ENCODE results near the gene ABHD5.
"Not testable (repeated sequence)": the region's sequence is repeated elsewhere in the genome, so short reads cannot be mapped to it uniquely, and the experiment has no call there.

Gene ABHD5

DNA sequence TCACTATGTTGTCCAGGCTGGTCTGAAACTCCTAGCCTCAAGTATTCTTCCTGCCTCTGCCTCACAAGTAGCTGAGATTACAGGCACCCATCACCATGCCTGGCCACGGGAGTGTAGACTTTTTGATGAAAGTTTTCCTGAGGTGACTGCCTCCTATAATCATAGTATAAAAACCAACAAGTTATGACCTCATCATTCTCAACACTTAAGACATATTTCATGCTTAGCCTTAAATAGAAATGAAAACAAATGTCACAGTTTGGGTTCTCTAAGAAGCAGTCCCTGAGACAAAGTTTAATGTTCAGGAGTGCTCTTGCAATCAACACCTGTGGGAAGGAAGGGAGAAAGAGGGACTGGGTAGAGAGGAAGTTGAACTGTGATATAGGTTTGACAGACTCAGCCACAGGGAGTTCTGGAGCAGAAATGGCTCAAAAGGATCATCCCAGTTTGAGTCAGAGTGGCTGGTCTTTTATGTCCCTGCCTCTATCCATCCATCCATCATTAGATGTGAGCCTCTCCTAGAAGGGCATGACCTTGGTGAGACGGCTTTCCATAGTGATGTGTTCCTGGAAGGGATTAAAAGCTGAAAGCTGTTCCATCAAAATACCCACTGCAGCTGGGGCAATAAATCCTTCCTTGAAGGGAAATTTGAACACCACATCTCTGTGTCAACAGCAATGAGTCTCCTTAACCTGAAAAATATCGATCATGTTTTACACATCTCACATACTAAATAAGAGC is 16.2 kb upstream of the ABHD5 start:
- TF ChIP-seq CTCF (IDR thresholded peaks at IDR 0.05; ENCODE audit: low read length) (no peak), EZH2phosphoT487 (IDR thresholded peaks at IDR 0.05; ENCODE audit: low read length) (no peak), EZH2 (optimal IDR thresholded peaks at IDR 0.05; ENCODE audit: low read depth, low read length) (no peak)
- H3K79me2 ChIP-seq (ENCODE audit: low read length): no peaks in the 10 kb centered on the region
- no peak overlapping the region for H3K4me2 ChIP-seq (ENCODE audit: low read depth, low read length)
- H4K20me1 ChIP-seq (ENCODE audit: insufficient read depth, low read length): no peaks in the 10 kb centered on the region
- H3F3A ChIP-seq (ENCODE audit: insufficient read depth, low read length): no peaks in the 10 kb centered on the region
- no peak for DNase-seq
- H3K4me3 ChIP-seq (ENCODE audit: low read length): no peak overlapping the region
- H3K9me3 ChIP-seq (replicated peaks; ENCODE audit: insufficient read depth, low read length): no peaks in the 10 kb centered on the region
- H2AFZ ChIP-seq (ENCODE audit: low read length): no peak overlapping the region
- H3K36me3 ChIP-seq (replicated peaks; ENCODE audit: insufficient read depth, low read length): no peaks in the 10 kb centered on the region
- H3K9me2 ChIP-seq (replicated peaks; ENCODE audit: insufficient read depth, low read length): no peaks in the 10 kb centered on the region
- H3K27ac ChIP-seq (ENCODE audit: low read length): no peak overlapping the region
- no peaks in the 10 kb centered on the region for H3K27me3 ChIP-seq (replicated peaks; ENCODE audit: insufficient read depth, low read length)
- H3K9ac ChIP-seq (ENCODE audit: low read length): no peak overlapping the region
- H3K4me1 ChIP-seq (ENCODE audit: low read length): no peaks in the 10 kb centered on the region

GRCh38 chr3:43675593-43675992 is 15.1 kb upstream of the ABHD5 start:
- no peaks in the 10 kb centered on the region for H4K20me1 ChIP-seq (ENCODE audit: insufficient read depth, low read length)
- TF ChIP-seq EZH2phosphoT487 (IDR thresholded peaks at IDR 0.05; ENCODE audit: low read length): no peak
- no peak for TF ChIP-seq CTCF (IDR thresholded peaks at IDR 0.05; ENCODE audit: low read length)
- no peak for TF ChIP-seq EZH2 (optimal IDR thresholded peaks at IDR 0.05; ENCODE audit: low read depth, low read length)
- no peak for DNase-seq

DNA sequence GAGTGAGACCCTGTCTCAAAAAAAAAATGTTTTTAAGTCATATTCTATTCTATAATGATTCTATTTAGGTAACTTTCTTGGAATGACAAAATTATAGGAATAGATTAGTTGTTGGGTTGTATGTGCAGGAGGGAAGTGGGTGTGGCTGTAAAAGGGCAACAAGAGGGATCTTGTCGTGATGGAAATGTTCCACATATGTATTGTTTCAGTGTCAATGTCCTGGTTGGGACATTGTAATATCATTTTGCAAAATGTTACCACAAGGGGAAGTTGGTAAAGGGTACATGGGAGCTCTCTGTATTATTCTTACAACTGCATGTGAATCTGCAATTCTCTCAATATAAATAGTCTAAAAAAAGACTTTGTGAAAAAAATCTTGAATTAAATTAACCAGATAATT is 14.3 kb upstream of the ABHD5 start:
- Histone ChIP-seq H3K4me1 (ENCODE audit: low read length) (no peaks in the 10 kb centered on the region), H3K27ac (ENCODE audit: low read length) (no peak overlapping the region), H3K9me2 (replicated peaks; ENCODE audit: insufficient read depth, low read length) (no peaks in the 10 kb centered on the region), H3K9ac (ENCODE audit: low read length) (no peak overlapping the region), H3F3A (ENCODE audit: insufficient read depth, low read length) (no peaks in the 10 kb centered on the region), H3K27me3 (replicated peaks; ENCODE audit: insufficient read depth, low read length) (no peaks in the 10 kb centered on the region), H3K4me2 (ENCODE audit: low read depth, low read length) (no peak overlapping the region), H4K20me1 (ENCODE audit: insufficient read depth, low read length) (no peaks in the 10 kb centered on the region), H3K9me3 (replicated peaks; ENCODE audit: insufficient read depth, low read length) (no peaks in the 10 kb centered on the region), H3K4me3 (ENCODE audit: low read length) (no peak overlapping the region), H3K36me3 (replicated peaks; ENCODE audit: insufficient read depth, low read length) (no peaks in the 10 kb centered on the region), H3K79me2 (ENCODE audit: low read length) (no peaks in the 10 kb centered on the region), H2AFZ (ENCODE audit: low read length) (no peak overlapping the region)
- DNase-seq: no peak
- no peak for TF ChIP-seq EZH2 (optimal IDR thresholded peaks at IDR 0.05; ENCODE audit: low read depth, low read length)
- no peak for TF ChIP-seq EZH2phosphoT487 (IDR thresholded peaks at IDR 0.05; ENCODE audit: low read length)
- no peak for TF ChIP-seq CTCF (IDR thresholded peaks at IDR 0.05; ENCODE audit: low read length)

More at GRCh38 chr3:43675593-43675992, 15.1 kb upstream of the ABHD5 start:
- no peaks in the 10 kb centered on the region for H3K9me2 ChIP-seq (replicated peaks; ENCODE audit: insufficient read depth, low read length)
- no peaks in the 10 kb centered on the region for H3K4me1 ChIP-seq (ENCODE audit: low read length)
- H3K4me3 ChIP-seq (ENCODE audit: low read length): no peak overlapping the region
- H3K4me2 ChIP-seq (ENCODE audit: low read depth, low read length): no peak overlapping the region
- H3F3A ChIP-seq (ENCODE audit: insufficient read depth, low read length): no peaks in the 10 kb centered on the region
- no peaks in the 10 kb centered on the region for H3K79me2 ChIP-seq (ENCODE audit: low read length)
- H3K27ac ChIP-seq (ENCODE audit: low read length): no peak overlapping the region
- H2AFZ ChIP-seq (ENCODE audit: low read length): no peak overlapping the region
- H3K9me3 ChIP-seq (replicated peaks; ENCODE audit: insufficient read depth, low read length): no peaks in the 10 kb centered on the region
- H3K36me3 ChIP-seq (replicated peaks; ENCODE audit: insufficient read depth, low read length): no peaks in the 10 kb centered on the region
- no peak overlapping the region for H3K9ac ChIP-seq (ENCODE audit: low read length)
- no peaks in the 10 kb centered on the region for H3K27me3 ChIP-seq (replicated peaks; ENCODE audit: insufficient read depth, low read length)

GRCh38 chr3:43678375-43678774 is 12.4 kb upstream of the ABHD5 start:
- not testable (repeated sequence) for H3K36me3 ChIP-seq (replicated peaks; ENCODE audit: insufficient read depth, low read length); H3K79me2 ChIP-seq (ENCODE audit: low read length); H3K9ac ChIP-seq (ENCODE audit: low read length); H3K27me3 ChIP-seq (replicated peaks; ENCODE audit: insufficient read depth, low read length); H3K9me3 ChIP-seq (replicated peaks; ENCODE audit: insufficient read depth, low read length); H3K9me2 ChIP-seq (replicated peaks; ENCODE audit: insufficient read depth, low read length); H3K4me2 ChIP-seq (ENCODE audit: low read depth, low read length); H2AFZ ChIP-seq (ENCODE audit: low read length); H4K20me1 ChIP-seq (ENCODE audit: insufficient read depth, low read length); H3K4me3 ChIP-seq (ENCODE audit: low read length); H3K4me1 ChIP-seq (ENCODE audit: low read length); H3F3A ChIP-seq (ENCODE audit: insufficient read depth, low read length); H3K27ac ChIP-seq (ENCODE audit: low read length); DNase-seq

DNA sequence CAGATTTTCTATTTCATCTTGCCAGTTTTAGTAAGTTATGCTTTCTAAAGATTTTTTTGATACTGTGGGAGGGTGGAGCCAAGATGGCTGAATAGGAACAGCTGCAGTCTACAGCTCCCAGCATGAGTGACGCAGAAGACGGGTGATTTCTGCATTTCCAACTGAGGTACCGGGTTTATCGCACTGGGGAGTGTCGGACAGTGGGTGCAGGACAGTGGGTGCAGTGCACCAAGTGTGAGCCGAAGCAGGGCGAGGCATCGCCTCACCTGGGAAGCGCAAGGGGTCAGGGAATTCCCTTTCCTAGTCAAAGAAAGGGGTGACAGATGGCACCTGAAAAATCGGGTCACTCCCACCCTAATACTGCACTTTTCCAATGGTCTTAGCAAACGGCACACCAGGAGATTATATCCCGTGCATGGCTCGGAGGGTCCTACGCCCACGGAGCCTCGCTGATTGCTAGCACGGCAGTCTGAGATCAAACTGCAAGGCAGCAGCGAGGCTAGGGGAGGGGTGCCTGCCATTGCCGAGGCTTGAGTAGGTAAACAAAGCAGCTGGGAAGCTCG is 11.8 kb upstream of the ABHD5 start:
- H3K79me2 ChIP-seq (ENCODE audit: low read length); H3K4me3 ChIP-seq (ENCODE audit: low read length); H3K9ac ChIP-seq (ENCODE audit: low read length); H3K4me2 ChIP-seq (ENCODE audit: low read depth, low read length); H3K9me3 ChIP-seq (replicated peaks; ENCODE audit: insufficient read depth, low read length); DNase-seq; H3K9me2 ChIP-seq (replicated peaks; ENCODE audit: insufficient read depth, low read length); H3K27ac ChIP-seq (ENCODE audit: low read length); H2AFZ ChIP-seq (ENCODE audit: low read length); H3K27me3 ChIP-seq (replicated peaks; ENCODE audit: insufficient read depth, low read length); H3F3A ChIP-seq (ENCODE audit: insufficient read depth, low read length); H3K36me3 ChIP-seq (replicated peaks; ENCODE audit: insufficient read depth, low read length); H3K4me1 ChIP-seq (ENCODE audit: low read length); H4K20me1 ChIP-seq (ENCODE audit: insufficient read depth, low read length): not testable (repeated sequence)

Measured in MM.1S (cell line).